Loucy (cell line): ENCODE results near the gene GNG8.

Experiments
- H2AFZ ChIP-seq: fragments of 200-600 bp; sonication (generic); 2 replicates; pipeline ENCODE4 v1.6.0; 2016; ENCODE audit warnings: antibody characterized with exemption, mild to moderate bottlenecking, low read length, moderate library complexity
- H3F3A ChIP-seq: fragments of 200-600 bp; 2 replicates; pipeline ENCODE4 v1.6.0; 2016; ENCODE audit warnings: antibody characterized with exemption, low read depth, mild to moderate bottlenecking
- H3K27me3 ChIP-seq: fragments of 200-600 bp; sonication (generic); 2 replicates; pipeline ENCODE4 v1.6.1; 2014; ENCODE audit warnings: low read length, mild to moderate bottlenecking; ENCODE audit not compliant: insufficient read depth, poor library complexity, severe bottlenecking
- H3K36me3 ChIP-seq: fragments of 200-600 bp; sonication (generic); 2 replicates; pipeline ENCODE4 v1.6.1; 2016; ENCODE audit warnings: low read length; ENCODE audit not compliant: insufficient read depth
- H3K4me1 ChIP-seq: fragments of 200-600 bp; sonication (generic); 2 replicates; pipeline ENCODE4 v1.5.1; 2014; ENCODE audit warnings: low read length, mild to moderate bottlenecking; ENCODE audit not compliant: insufficient read depth, poor library complexity, severe bottlenecking
- H3K4me2 ChIP-seq: fragments of 200-600 bp; sonication (generic); 2 replicates; pipeline ENCODE4 v1.6.0; 2014; ENCODE audit warnings: antibody characterized with exemption, low read length, low read depth, mild to moderate bottlenecking; ENCODE audit not compliant: poor library complexity, severe bottlenecking
- H3K4me3 ChIP-seq: fragments of 200-600 bp; sonication (generic); 2 replicates; pipeline ENCODE4 v1.5.1; 2014; ENCODE audit warnings: low read length, mild to moderate bottlenecking, mixed read lengths; ENCODE audit not compliant: poor library complexity, severe bottlenecking
- H3K79me2 ChIP-seq: fragments of 200-600 bp; sonication (generic); 2 replicates; pipeline ENCODE4 v1.6.1; 2014; ENCODE audit warnings: low read length; ENCODE audit not compliant: insufficient read depth
- H3K9ac ChIP-seq: fragments of 200-600 bp; sonication (generic); 2 replicates; pipeline ENCODE4 v1.6.0; 2014; ENCODE audit warnings: mild to moderate bottlenecking, low read depth, low read length, moderate library complexity; ENCODE audit not compliant: poor library complexity, severe bottlenecking
- H3K9me2 ChIP-seq: fragments of 200-600 bp; sonication (generic); replicated peaks from 2 replicates; pipeline ENCODE4 v1.6.1; 2016; ENCODE audit warnings: low read depth, low read length, mixed read lengths
- H3K9me3 ChIP-seq: fragments of 200-600 bp; sonication (generic); 2 replicates; pipeline ENCODE4 v1.6.1; 2014; ENCODE audit warnings: mild to moderate bottlenecking, antibody characterized with exemption, low read length, low read depth; ENCODE audit not compliant: insufficient read depth
- H4K20me1 ChIP-seq: fragments of 200-600 bp; sonication (generic); 2 replicates; pipeline ENCODE4 v1.6.0; 2014; ENCODE audit warnings: antibody characterized with exemption, low read length, mild to moderate bottlenecking; ENCODE audit not compliant: insufficient read depth, poor library complexity, severe bottlenecking
- CTCF ChIP-seq: fragments of 200-600 bp; sonication (generic); conservative IDR thresholded peaks from 2 replicates; pipeline ENCODE4 v1.5.1; 2014; ENCODE audit warnings: mild to moderate bottlenecking, antibody characterized with exemption, low read length
- EZH2phosphoT487 ChIP-seq: fragments of 200-600 bp; IDR thresholded peaks from 2 replicates; pipeline ENCODE4 v1.6.1; 2018; ENCODE audit warnings: antibody characterized with exemption, mild to moderate bottlenecking, moderate library complexity, borderline replicate concordance

GNG8 gene

GRCh38 chr19:46660551-46661019, 24.6 kb upstream of the GNG8 start:
- Histone ChIP-seq H3K79me2 (no peaks in the 10 kb centered on the region), H2AFZ (peak overlapping the region; percentile 76; the same call in 1 of the 2 replicates), H4K20me1 (no peaks in the 10 kb centered on the region), H3K27me3 (no peaks in the 10 kb centered on the region), H3F3A (0 out of 2 replicates have a peak, but pooled peaks cover 4% of the 10 kb centered on the region), H3K4me2 (peak overlapping the region; percentile 78), H3K9me3 (no peaks in the 10 kb centered on the region), H3K9me2 (no peaks in the 10 kb centered on the region), H3K4me3 (peak overlapping the region; percentile 72), H3K4me1 (peaks cover 27% of the 10 kb centered on the region), H3K36me3 (no peaks in the 10 kb centered on the region), H3K9ac (no peak overlapping the region)
- TF ChIP-seq CTCF (peak; percentile 27), EZH2phosphoT487 (no peak)

GRCh38 chr19:46660008-46660517, 24.1 kb upstream of the GNG8 start:
- Histone ChIP-seq H3K36me3 (no peaks in the 10 kb centered on the region), H3K9me3 (no peaks in the 10 kb centered on the region), H4K20me1 (no peaks in the 10 kb centered on the region), H3K4me1 (peaks cover 27% of the 10 kb centered on the region), H3K9me2 (no peaks in the 10 kb centered on the region), H3F3A (0 out of 2 replicates have a peak, but pooled peaks cover 4% of the 10 kb centered on the region), H3K9ac (no peak overlapping the region), H3K27me3 (no peaks in the 10 kb centered on the region), H3K4me2 (peak overlapping the region; percentile 78), H2AFZ (no peak overlapping the region), H3K4me3 (peak overlapping the region; percentile 72), H3K79me2 (no peaks in the 10 kb centered on the region)
- TF ChIP-seq CTCF = no peak

- Histone ChIP-seq H3K4me1 (peaks cover 27% of the 10 kb centered on the region), H3K36me3 (no peaks in the 10 kb centered on the region), H3K9me3 (no peaks in the 10 kb centered on the region), H2AFZ (no peak overlapping the region), H3K4me3 (no peak overlapping the region), H3K9me2 (no peaks in the 10 kb centered on the region), H3K79me2 (no peaks in the 10 kb centered on the region), H3K9ac (no peak overlapping the region), H3K27me3 (no peaks in the 10 kb centered on the region), H3K4me2 (peak overlapping the region; percentile 78), H3F3A (0 out of 2 replicates have a peak, but pooled peaks cover 4% of the 10 kb centered on the region), H4K20me1 (no peaks in the 10 kb centered on the region)
- TF ChIP-seq CTCF (no peak), EZH2phosphoT487 (no peak)
Observed at GRCh38 chr19:46659151-46660007, 23.4 kb upstream of the GNG8 start.
